CD4-positive, alpha-beta T cell treated with Interferon alpha-2 for 1 hour (primary cell): Measurements from ENCODE around the gene HOXC13.

Source experiments
- DNase-seq, 2 donors: peaks; one replicate each; pipeline ENCODE4 v3.0.0-alpha.2; 2020 to 2022

Gene HOXC13

DNA sequence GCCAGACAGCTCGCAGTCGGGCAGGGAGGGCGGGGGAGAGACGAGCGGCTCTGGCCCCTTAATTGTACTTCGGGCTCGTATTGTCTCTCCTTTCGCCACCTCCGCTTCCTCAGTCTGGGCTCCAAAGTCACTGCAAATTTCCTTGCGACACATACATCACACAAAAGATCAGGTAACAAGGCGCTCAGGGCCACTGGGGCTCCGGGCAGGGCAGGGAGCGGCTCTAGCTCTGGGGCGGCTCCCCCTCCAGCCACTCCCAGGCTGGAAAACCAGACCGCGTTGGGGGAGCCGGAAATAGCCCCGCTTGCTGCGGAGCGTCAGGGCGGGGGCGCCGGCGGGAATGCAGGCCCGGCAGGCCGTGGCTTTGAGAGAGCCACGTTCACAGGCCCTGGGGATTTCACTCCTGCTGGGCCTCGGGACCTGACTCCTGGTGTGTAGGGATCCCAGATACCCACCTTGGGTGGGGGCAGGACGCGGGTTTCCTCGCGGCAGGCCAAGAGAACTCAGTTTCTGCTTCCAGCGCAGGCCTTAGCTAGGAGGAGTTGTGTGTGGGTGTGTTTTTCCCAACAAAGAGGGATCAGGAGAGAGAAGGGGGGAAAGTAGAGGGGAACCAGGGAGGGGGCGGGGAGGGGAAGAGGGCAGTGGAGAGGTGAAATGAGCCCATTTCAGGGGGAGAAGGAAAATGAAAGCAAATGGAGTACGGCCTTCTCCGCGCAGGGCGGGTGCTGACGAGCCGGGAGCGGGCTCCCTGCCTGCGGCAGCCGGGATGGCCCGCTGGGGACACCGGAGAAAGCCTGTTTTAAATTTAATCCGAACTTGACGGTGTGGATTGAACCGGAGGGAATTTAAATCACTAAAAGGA lies 57.0 kb downstream of the HOXC13 start:
- no peak for DNase-seq
